Tibial nerve (tissue), 4 donors: ENCODE results near the gene NAT10. TPM values are rescaled to one million over a fixed set of nuclear protein-coding genes. Genes with fewer than 3 reads are reported as not detected.
"Not testable (repeated sequence)": the region's sequence is repeated elsewhere in the genome, so short reads cannot be mapped to it uniquely, and the experiment has no call there.

Source experiments
- DNase-seq, 2 donors: peaks; one replicate each; pipeline ENCODE4 v3.0.0-alpha.2; 2019; ENCODE audit warnings: low spot score in 2 of 2
- H3K27ac ChIP-seq, 4 donors: fragments of 200-600 bp; sonication (generic) in 3 of 4; one replicate each; pipeline ENCODE4 v1.5.1; 2017 to 2019; ENCODE audit warnings: mild to moderate bottlenecking in 1 of 4
- H3K27me3 ChIP-seq, 2 donors: fragments of 200-600 bp; sonication (generic) in 1 of 2; one replicate each; pipeline versions ENCODE4 v1.5.1 to v1.6.0; 2017 to 2019
- H3K36me3 ChIP-seq, 3 donors: fragments of 200-600 bp; sonication (generic); one replicate each; pipeline ENCODE4 v1.5.1; 2018 to 2019
- H3K4me1 ChIP-seq, 4 donors: fragments of 200-600 bp; sonication (generic) in 3 of 4; one replicate each; pipeline ENCODE4 v1.5.1; 2017 to 2019
- H3K4me3 ChIP-seq, 4 donors: fragments of 200-600 bp; sonication (generic) in 3 of 4; one replicate each; pipeline ENCODE4 v1.5.1; 2017 to 2019; ENCODE audit warnings: mild to moderate bottlenecking in 1 of 4, moderate library complexity in 1 of 4
- H3K9me3 ChIP-seq, 4 donors: fragments of 200-600 bp; sonication (generic) in 3 of 4; one replicate each; pipeline ENCODE4 v1.5.1; 2017 to 2019
- EP300 ChIP-seq, 2 donors: sonication (generic); formaldehyde crosslinking; IDR thresholded peaks; one replicate each; pipeline ENCODE4 v1.6.1; 2017; ENCODE audit warnings: antibody characterized with exemption in 2 of 2, mild to moderate bottlenecking in 1 of 2
- POLR2A ChIP-seq, 2 donors: fragments of 450-650 bp; IDR thresholded peaks; one replicate each; pipeline ENCODE4 v1.6.1; 2017; ENCODE audit warnings: antibody characterized with exemption in 2 of 2, mild to moderate bottlenecking in 2 of 2, moderate library complexity in 2 of 2
- WGBS, 2 donors: methylation state at CpG; one replicate each; pipeline ENCODE4 v1.1.5; 2018; 5-methylcytosine and 5-hydroxymethylcytosine counted together
- total RNA-seq, 4 donors: library from RNA; depleted of rRNA; stranded (reverse); fragments of >200 nt; gene quantifications; one replicate each; pipeline ENCODE4 v1.1.0, GENCODE V29; 2016
- TF ChIP-seq, protein P1 (sequence below), 5 experiments: fragments of 200-600 bp in 3 of 5; fragments of 450-650 bp in 2 of 5; sonication (generic) in 3 of 5; IDR thresholded peaks; one replicate each; pipeline ENCODE4 v1.5.1; 2016 to 2019; ENCODE audit warnings: antibody characterized with exemption in 5 of 5, mild to moderate bottlenecking in 3 of 5, moderate library complexity in 2 of 5

The NAT10 gene
- total RNA-seq, 4 donors from 2014 or later: 34.3 to 41.4 (median 38.7) TPM

DNA sequence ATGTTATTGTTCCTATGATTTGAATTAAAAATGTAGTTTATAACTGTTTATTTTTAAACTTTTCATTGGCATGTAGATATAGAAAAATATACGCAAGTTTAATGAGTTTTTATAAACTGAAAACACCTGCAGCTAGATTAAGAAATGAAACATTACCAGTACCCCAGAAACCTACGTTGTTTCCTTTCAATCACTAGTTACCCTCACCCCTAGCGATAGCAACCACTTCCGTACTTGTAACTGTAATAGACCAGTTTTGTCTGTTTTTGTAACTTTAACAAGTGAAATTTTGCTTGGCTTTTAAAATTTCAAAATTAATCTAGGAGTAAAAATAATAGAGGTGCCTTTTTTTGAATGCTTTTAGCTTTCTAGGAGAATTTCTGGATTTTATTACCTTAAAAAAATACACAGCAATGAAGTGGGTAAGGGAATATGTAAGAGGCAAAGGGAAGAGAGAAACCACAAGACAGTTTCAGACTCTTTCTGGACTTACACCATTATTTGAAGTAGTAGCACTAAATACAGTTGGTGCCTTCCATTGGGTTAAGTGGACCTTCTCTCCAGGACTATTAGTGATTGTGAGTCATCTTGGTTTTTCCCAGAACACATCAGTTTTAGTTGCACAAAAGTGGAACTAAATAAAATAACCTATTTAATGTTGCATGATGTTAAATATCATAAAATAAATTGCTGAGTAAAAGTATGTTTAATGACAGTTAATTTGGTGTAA is 18.7 kb upstream of the NAT10 start:
- TF ChIP-seq POLR2A (IDR thresholded peaks at IDR 0.05): no peak
- TF ChIP-seq, protein P1, sequence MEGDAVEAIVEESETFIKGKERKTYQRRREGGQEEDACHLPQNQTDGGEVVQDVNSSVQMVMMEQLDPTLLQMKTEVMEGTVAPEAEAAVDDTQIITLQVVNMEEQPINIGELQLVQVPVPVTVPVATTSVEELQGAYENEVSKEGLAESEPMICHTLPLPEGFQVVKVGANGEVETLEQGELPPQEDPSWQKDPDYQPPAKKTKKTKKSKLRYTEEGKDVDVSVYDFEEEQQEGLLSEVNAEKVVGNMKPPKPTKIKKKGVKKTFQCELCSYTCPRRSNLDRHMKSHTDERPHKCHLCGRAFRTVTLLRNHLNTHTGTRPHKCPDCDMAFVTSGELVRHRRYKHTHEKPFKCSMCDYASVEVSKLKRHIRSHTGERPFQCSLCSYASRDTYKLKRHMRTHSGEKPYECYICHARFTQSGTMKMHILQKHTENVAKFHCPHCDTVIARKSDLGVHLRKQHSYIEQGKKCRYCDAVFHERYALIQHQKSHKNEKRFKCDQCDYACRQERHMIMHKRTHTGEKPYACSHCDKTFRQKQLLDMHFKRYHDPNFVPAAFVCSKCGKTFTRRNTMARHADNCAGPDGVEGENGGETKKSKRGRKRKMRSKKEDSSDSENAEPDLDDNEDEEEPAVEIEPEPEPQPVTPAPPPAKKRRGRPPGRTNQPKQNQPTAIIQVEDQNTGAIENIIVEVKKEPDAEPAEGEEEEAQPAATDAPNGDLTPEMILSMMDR (IDR thresholded peaks at IDR 0.05): no peak
- no peak for TF ChIP-seq EP300 (IDR thresholded peaks at IDR 0.05)
- Histone ChIP-seq H3K4me3 (no peak overlapping the region), H3K27ac (no peak overlapping the region), H3K4me1 (no peaks in the 10 kb centered on the region), H3K9me3 (no peaks in the 10 kb centered on the region), H3K27me3 (no peaks in the 10 kb centered on the region), H3K36me3 (peaks cover 0 to 98% (median 43%) of the 10 kb centered on the region in 3 donors)
- no peak for DNase-seq
- WGBS, 2 donors: 92 to 93% methylated on average over 4 of the region's 4 CpGs

DNA sequence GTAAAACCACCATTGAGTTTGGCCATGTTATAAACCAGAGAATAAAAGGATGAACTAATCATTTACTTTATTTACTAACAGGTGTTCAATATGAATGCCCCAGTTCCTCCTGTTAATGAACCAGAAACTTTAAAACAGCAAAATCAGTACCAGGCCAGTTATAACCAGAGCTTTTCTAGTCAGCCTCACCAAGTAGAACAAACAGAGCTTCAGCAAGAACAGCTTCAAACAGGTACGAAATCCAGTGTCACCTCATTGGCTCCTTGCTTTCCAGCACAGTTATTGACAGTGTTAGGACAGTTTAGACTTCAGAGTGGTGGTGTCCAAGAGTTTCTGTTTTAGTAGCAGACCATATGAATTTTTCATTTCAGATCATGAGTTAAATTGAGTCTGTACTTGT is 13.6 kb upstream of the NAT10 start:
- no peaks in the 10 kb centered on the region for H3K9me3 ChIP-seq
- H3K36me3 ChIP-seq: peaks cover 0 to 99% (median 29%) of the 10 kb centered on the region in 3 donors
- no peak for TF ChIP-seq POLR2A (IDR thresholded peaks at IDR 0.05)
- TF ChIP-seq, protein P1 (IDR thresholded peaks at IDR 0.05): no peak
- TF ChIP-seq EP300 (IDR thresholded peaks at IDR 0.05): no peak
- no peak for DNase-seq
- H3K27ac ChIP-seq: no peak overlapping the region
- no peaks in the 10 kb centered on the region for H3K27me3 ChIP-seq
- no peak overlapping the region for H3K4me3 ChIP-seq
- no peaks in the 10 kb centered on the region for H3K4me1 ChIP-seq
- 93 to 95% methylated on average over 1 of the region's 1 CpG for WGBS, 2 donors

DNA sequence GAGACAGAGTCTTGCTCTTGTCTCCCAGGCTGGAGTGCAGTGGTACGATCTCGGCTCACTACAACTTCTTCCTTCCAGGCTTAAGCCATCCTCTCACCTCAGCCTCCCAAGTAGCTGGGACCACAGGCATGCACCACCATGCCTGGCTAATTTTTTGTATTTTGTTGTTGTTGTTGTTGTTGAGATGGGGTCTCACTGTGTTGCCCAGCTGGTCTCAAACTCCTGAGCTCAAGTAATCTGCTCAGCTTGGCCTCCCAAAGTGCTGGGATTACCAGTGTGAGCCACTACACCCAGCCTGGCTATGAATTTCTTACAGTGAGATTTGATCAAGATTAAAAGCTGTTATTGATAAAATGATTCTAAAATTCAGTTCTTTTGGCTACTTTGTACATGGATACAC is 10.5 kb upstream of the NAT10 start:
- H3K27me3 ChIP-seq, H3K4me3 ChIP-seq, DNase-seq, H3K4me1 ChIP-seq, H3K27ac ChIP-seq, H3K9me3 ChIP-seq: not testable (repeated sequence)
- WGBS, 2 donors: 94 to 95% methylated on average over 2 of the region's 2 CpGs
- H3K36me3 ChIP-seq: peaks cover 0 to 100% (median 14%) of the 10 kb centered on the region in 3 donors

DNA sequence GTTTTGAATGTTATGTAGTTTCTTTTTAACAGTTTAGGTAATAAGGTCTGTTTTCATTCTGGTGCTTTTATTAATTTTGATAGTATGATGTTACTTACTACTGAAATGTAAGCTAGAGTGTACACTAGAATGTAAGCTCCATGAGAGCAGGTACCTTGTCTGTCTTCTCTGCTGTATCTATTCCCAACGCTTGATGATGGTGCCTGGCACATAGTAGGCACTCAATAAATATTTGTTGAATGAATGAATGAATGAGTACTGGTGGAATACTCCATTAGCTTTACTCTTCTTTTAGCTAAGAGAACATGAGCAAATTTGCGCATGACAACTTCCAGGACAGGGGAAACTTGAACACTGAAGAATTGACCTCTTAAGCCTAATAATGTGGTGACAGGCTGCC is 6.6 kb upstream of the NAT10 start:
- H3K36me3 ChIP-seq: peaks cover 0 to 79% (median 2%) of the 10 kb centered on the region in 3 donors
- WGBS, 2 donors: 95 to 97% methylated on average over 2 of the region's 2 CpGs
- TF ChIP-seq POLR2A (IDR thresholded peaks at IDR 0.05) (no peak), EP300 (IDR thresholded peaks at IDR 0.05) (no peak)
- TF ChIP-seq, protein P1 (IDR thresholded peaks at IDR 0.05): no peak
- DNase-seq: no peak
- no peaks in the 10 kb centered on the region for H3K9me3 ChIP-seq
- H3K27ac ChIP-seq: no peak overlapping the region
- no peaks in the 10 kb centered on the region for H3K4me1 ChIP-seq
- H3K27me3 ChIP-seq: no peaks in the 10 kb centered on the region
- no peak overlapping the region for H3K4me3 ChIP-seq

DNA sequence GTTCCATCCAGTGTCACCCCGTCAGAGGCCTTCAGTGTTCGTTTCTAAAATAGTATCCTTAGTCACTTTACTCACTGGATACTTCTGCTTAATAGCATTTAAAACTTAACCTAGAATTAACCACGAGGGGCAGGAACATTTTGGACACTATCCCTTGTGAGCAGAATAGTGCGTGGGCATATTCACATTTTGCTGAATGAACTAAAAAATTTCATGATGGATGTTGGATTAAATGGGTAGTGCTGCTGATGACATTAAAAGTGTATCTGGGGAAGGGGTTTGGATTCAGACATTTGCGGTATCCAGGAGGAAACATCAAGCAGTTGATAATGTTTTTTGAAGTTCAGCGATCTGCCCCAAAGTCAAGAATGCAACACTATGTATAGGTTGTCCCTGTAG is 750 bp upstream of the NAT10 start:
- Histone ChIP-seq H3K27ac (peak overlapping the region; percentile 86 to 98 (median 90)), H3K4me1 (peaks cover 3 to 32% (median 9%) of the 10 kb centered on the region in 4 donors), H3K27me3 (no peaks in the 10 kb centered on the region), H3K9me3 (no peaks in the 10 kb centered on the region), H3K4me3 (peak overlapping the region; percentile 81 to 96 (median 92)), H3K36me3 (peaks cover 2 to 39% (median 2%) of the 10 kb centered on the region in 3 donors)
- 9 to 11% methylated on average over 6 of the region's 6 CpGs for WGBS, 2 donors
- TF ChIP-seq, protein P1 (IDR thresholded peaks at IDR 0.05): no peak
- no peak for TF ChIP-seq EP300 (IDR thresholded peaks at IDR 0.05)
- no peak for TF ChIP-seq POLR2A (IDR thresholded peaks at IDR 0.05)
- DNase-seq: no peak
